HT-29 (cell line): ENCODE results near the gene ATP5MC3. TPM values are rescaled to one million over a fixed set of nuclear protein-coding genes. Genes with fewer than 3 reads are reported as not detected.

Source experiments
- small RNA-seq: library from RNA; depleted of rRNA; stranded (forward); fragments of <200 nt; gene quantifications from one replicate; pipeline ENCODE3, GENCODE V24; 2014
- total RNA-seq: library from RNA; depleted of rRNA; stranded (reverse); fragments of >200 nt; shearing (Covaris generic); gene quantifications from 2 replicates; pipeline ENCODE4 v1.2.3, GENCODE V29; 2014; rRNA removed

The ATP5MC3 gene
- total RNA-seq, 1 experiment from 2014 or later: 131 TPM

Small RNAs within 50 kb of the gene (small RNA-seq; reads per million reads assigned to genes)
- gene MIR933: not detected

Other genes starting within 250 kb of the ATP5MC3 start
- 0.70 TPM in 1 of 2 replicates, not detected in the other for gene CHN1, start 176.3 kb downstream of the ATP5MC3 start, total RNA-seq
- 14.6 and 16.4 TPM in 2 replicates for gene ATF2, start 13.5 kb downstream of the ATP5MC3 start, total RNA-seq